Stimulated activated CD4-positive, alpha-beta T cell treated with anti-CD3 and anti-CD28 coated beads, Interleukin-1b, Interleukin-23, amount 100 ng/mL, for 1 hour (primary cell): ENCODE measurements around the gene KSR1.
A peak's percentile ranks its signal among the peaks of the same experiment; 100 is the strongest.
"Not testable (repeated sequence)": the region's sequence is repeated elsewhere in the genome, so short reads cannot be mapped to it uniquely, and the experiment has no call there.

ENCODE experiments used
- DNase-seq, 2 donors: peaks; one replicate each; pipeline ENCODE4 v3.0.0-alpha.2; 2020; ENCODE audit warnings: low read depth in 2 of 2

KSR1 gene

DNA sequence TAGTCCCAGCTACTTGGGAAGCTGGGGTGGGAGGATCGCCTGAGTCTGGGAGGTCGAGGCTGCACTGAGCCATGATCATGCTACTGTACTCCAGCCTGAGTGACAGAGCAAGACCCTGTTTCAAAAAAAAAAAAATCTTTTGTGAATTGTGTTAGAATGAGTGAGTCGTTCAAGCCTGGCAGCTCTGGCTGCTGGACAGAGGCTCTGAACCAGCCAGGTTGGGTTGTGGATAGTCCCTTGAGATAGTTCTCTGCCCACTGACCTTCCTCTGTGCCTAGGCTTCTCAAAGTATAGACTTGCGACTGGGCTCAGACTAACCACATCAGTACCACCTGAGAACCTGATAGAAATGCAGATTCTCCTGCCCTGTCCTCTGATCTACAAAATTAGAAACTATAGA, 2.2 kb upstream of the KSR1 start:
- DNase-seq, result no peak

DNA sequence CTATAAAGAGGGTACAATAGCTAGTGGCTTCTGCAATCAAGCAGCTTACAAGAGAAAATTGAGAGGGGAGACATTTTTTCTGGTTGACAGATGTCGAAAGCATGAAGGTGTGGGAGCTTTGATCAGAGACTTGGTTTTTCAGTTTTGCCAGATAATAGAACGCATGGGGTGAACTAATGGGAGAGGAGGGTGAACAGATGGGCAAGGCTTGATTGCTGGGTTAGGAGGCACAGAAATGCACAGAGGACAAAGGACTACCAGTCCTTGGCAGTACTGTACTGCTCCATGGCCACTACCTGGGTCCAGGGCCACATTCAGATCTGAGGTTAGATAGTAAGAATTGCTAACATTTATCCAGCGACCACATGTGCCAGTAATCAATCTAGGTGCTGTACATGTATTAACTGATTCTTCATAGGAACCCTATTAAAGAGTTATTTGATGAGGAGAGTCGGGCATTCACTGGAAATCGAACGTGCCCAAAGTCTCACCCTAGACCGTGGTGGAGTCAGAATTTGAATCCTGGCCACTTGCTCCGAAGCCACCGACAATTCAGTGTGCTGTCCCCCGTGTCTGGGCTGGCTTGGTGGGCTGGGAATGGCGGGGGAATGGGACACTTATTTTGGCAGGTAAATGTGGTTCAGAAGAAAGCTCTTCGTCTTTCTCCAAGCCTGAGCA, 873 bp upstream of the KSR1 start:
- no peak for DNase-seq

DNA sequence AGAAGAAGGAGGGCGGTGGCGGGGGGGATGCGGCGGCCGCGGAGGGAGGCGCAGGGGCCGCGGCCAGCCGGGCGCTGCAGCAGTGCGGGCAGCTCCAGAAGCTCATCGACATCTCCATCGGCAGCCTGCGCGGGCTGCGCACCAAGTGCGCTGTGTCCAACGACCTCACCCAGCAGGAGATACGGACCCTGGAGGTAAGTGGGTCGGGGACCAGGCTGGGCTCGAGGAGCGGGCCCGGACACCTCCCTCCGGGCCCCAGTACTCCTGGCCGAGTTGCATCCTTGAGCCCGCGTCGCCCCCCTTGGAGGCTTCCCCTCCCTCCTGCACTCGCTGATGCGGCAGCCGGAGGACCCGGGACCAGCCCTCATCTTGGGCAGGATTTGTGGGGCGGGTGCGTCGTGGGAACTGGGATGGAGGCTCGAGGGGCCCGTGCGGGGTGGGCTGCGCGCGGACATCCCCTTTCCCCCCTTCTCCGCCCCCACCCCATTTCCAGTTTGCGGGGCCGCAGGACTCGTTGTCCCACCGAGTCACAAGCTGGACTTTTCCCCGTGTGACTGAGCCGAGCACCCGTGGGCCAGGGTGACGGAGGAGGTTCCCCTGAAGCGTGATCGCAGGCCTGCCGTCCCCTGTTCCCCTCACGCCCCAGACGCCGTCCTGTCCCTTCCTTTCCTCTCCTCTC, 572 bp downstream of the KSR1 start:
- DNase-seq, result no peak

DNA sequence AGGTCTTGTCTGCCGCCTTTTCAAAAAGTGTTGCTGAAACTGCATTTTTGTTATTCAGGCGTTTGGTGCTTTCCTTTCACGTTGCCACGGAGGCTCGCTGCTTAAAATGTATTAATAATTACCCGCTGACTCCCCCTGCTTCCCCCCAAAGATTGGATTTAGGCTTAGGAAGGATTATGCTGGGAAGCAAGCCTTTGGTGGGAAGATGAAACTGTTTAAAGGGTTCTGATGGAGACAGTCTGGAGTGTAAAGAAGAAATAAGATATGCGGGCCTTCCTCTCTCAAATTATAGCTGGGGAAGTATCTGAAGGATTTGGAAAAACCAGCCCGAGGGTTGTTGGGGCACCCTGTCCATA, 1.1 kb downstream of the KSR1 start:
- DNase-seq, result no peak

DNA sequence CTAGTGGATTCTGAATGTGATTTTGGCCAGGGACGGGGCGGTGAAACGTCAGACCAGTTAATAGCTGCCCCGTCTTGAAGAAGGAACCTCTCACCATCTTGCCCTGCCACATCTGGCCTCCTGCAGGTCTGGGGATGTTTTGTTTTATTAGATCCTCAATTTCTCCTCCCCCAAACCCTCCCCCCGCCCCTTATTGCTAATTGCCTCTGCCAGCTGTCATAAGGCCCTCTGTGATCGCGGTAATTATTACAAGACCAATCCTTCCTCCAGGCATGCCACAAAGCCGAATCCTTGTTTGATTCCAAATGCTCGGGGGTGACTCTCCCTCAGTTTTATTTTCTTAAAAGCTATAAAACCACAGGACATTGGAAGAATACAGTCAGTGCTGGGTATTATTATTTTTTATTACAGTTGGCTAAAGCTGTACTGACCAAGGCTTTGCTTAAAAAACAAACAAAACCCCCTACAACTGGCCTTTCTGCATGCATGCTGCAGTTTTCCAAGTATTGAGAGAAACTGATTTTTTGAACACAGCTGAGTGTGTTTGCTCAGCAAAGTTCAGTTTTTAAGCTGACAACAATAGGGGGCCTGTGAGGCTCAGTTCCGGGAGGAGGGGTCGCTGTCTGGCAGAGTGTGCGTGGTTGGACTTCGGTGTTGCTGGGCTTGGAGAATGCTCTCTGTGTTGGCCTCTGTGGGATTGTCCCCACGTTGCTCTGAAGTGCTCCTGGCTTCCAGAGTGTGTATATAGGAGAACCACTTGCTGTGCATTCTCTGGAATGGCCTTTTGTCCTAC, 1.7 kb downstream of the KSR1 start:
- no peak for DNase-seq

DNA sequence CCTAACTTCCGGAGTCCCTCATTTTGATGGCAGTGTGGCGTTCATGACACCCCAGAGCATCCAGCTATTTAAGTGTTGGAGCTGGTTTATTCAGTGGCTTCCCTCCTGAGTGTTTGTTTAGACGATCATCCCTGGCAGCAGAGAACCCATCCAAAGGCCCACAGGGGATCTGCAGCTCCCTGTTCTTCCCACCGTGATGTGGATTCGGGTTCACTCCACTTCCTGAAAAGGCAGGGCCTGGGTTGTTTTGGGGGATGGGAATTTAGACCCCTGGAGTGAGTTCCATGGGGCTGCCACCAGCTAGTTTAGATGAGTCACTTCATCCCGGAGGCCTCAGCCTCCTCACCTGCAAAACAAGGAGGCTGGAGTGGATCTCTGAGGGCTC, 2.3 kb downstream of the KSR1 start:
- DNase-seq, result no peak

DNA sequence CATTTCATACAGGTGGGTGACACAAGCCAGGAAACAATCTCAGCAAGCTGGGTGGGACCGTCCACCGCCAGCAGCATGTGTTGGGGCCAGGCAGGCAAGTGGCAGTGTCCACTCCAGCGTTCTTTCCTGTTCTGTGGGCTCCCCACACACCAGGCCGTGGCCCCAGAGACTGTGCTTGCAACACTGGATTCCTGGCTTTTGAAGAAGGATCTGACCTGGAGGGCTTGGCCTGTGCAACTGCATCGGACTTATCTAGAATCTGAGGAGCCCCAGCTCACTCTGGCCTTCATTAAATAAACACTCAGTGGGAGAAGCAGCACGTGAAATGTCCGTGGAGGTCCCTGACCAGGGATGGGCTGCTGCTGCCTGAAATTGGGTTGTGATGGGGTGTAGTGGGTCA, 3.2 kb downstream of the KSR1 start:
- DNase-seq, result no peak

DNA sequence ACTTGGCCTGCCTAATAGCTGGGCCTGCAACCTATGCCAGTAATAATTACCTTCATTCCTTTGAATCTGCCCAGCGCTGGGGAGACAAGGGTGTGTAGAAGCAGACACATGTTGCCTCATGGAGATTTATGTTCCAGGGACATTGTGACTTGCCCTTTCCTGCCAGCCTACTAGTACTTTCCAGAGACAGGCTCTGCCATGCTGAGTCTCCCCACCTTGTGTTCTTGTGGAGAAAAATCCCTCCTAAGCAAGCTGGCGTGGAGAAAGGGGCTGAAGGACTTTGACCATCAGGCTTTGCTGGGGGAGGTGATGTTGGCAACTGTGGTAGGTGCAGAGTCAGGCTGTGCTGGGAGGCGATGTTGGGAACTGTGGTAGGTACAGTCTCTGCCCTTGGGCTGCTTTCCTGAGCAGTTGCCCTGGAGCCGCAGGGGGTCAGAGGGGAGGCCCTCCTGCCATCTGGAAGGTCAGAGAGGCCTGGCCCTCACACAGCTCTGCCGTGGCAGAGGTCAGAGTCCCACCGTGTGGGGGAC, 4.0 kb downstream of the KSR1 start:
- DNase-seq, result no peak

DNA sequence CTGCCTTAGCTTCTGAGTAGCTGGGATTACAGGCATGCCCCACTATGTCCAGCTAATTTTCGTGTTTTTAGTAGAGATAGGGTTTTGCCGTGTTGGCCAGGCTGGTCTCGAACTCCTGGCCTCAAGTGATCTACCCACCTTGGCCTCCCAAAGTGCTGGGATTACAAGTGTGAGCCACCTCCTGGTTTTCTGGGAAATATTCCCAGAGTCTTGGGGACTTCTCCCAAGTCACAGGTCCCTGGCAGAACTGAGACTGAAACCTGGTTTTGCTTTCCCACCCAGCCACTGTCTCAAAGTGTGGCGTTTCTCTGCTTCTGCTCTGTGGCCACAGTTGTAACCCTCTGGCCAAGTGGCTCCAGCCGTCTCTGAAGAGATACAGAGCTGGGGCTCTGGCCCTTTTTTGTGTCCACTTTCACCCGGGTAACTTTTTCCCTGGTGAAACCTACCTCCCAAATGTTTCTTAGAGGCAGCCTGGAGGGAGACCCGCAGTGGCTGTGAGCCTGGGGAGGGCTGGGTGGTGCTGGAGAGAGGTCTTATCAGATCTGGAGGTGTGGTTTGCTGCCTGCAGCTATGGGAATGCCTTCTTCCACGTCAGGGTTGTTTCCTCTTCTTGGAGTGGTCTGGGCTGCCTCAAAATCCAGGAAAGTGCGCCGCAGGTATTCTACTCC, 5.1 kb downstream of the KSR1 start:
- no peak for DNase-seq

DNA sequence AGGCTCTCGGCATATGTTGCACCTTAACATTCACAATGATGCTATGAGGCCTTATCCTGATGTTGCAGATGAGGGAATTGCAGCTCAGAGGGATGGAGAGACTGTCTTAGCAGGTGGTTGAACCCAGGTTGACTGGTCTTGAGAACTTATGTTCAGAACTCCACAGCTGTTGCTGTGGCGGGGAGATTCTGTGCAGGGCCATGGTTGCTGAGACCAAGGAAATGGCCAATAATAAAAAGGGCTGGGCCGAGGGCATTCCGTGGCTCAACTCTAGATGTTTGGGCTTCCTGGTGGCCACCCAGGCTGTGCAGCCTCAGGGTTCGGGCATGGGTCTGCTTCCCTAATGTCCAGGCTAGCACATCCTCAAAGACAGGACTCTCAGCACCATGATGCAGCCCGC, 5.9 kb downstream of the KSR1 start:
- DNase-seq, result no peak

DNA sequence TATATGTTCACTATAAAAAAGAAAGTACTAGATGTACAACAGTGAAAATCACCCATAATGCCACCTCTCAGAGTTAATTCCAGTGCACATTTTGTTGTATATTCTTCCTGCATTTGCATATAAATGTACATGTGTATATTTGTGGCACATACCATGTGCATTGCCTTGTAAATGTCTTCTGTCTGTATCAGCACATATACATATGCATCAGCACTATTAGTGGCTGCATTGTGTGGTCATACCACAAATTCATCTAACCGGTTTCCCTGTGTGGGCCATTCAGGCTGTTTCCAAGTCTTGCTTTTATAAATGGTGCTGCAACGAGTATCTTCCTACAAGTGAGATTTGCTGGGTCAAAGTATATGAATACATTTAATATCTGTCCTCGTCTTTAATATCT, 6.5 kb downstream of the KSR1 start:
- DNase-seq, result no peak

DNA sequence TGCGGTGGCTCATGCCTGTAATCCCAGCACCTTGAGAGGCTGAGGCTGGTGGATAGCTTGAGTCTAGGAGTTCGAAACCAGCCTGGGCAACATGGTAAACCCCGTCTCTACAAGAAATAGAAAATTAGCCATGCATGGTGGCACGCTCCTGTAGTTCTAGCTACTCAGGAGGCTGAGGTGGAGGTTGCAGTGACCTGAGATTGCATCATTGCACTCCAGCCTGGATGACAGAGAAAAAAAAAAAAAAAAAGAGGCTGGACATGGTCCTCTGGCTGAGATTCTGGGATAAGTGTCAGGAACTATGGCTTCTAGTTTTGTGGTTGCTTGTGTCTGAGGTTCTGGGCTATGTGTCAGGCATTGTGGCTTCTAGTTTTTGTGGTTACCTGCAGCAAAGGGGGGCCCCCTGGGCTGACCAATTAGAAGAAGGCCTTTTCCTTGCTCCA, 7.0 kb downstream of the KSR1 start:
- DNase-seq, result no peak

DNA sequence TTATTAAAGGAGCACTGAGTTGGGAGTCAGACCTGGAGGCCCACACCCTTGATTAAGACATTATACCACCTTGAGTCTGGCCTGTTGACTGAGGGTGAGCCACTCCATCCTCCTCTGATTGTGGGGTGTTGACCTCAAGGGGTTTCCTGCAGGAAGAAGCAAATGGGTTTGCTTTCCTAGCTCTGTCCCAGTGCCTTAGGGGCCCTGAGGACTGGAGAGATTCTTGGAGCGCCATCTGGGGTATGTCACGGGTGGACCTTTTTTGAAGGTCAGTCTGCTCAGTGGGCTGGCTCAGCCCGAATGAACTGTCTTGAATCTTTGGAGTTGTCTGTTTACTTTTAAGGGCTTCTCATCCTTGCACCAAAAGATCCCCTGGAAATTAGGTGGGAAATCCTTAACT, 7.8 kb downstream of the KSR1 start:
- not testable (repeated sequence) for DNase-seq

DNA sequence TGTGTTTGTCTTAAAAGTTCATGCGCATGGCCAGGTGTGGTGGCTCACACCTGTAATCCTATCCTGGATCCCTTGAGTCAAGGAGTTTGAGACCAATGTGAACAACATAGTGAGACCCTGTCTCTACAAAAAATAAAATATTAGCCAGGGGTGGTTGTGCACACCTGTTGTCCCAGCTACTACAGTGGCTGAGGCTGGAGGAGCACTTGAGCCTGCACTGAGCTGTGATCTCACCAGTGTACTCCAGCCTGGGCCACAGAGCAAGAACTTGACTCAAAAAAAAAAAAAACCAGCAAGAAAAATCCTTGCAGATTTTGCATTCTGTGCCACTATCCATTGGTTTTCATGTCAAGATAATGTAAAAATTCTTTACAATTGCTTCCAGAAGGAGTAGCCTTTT, 8.2 kb downstream of the KSR1 start:
- no peak for DNase-seq

DNA sequence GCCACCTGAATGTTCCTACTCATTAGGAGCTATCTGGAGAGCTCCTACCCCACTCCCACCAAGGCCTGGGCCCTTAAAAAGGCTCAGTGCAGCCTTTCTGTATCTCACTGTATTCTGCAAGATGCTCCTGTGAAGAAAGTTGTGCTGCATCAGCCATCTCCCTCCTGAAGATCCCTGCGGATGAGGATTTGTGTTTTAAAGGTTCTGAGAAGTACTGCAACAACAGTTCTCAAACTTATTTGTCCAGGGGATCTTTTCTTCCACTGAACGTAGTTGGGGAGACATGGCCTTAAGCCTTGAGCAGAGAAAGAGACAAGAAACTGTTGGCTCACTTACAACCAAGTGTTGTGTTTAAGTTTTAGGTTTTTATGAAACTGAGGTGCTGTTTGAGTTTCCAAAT, 9.6 kb downstream of the KSR1 start:
- DNase-seq, result not testable (repeated sequence)

DNA sequence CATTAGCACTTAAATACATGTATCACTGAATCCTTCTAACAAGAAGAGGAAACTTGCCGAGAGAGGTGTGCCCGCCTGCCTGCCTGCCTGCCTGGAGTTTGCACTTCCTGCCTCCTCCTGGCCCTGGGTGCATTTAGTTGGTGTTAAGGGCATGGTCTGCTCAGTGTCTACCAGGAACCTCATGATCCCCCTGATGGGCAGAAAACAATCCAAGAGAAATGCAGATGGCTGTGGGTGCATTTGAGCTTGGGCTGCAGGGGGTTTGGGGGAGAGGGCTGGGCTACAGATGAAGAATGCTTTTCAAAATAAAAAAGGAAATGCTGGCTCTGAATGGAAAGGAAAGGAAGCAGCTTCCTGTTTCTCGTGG, 10.1 kb downstream of the KSR1 start:
- no peak for DNase-seq

DNA sequence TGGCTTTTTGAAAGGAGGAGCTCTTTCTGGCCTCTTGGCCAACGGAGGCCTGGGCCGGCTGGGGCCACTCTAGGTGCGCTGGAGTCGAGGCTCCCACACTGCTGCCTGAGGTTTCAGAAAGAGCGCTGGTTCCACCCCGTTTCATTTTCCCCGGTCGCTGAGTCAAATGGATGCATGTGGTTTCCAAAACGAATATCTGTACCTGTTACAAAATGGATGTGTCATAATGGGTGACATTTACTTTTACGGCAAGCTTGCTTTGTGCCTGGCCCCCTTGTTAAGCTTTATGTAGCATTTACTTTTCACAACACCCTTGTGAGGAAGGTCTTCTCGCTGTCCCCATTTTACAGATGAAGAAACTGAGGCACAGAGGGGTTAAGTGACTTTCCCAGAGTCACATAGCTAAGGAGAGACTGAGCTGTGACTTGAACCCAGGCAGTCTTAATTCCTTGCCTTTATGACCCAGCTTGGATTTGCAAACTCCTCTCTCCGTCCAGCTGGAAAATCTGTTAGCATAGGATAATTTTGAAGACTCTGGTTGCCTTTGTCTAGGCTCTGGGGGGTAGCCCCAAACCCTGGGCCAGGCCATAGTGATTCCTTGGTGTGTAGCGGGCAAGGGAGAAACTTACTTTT, 10.6 kb downstream of the KSR1 start:
- peak in 1 of 2 donors; percentile 46 for DNase-seq

DNA sequence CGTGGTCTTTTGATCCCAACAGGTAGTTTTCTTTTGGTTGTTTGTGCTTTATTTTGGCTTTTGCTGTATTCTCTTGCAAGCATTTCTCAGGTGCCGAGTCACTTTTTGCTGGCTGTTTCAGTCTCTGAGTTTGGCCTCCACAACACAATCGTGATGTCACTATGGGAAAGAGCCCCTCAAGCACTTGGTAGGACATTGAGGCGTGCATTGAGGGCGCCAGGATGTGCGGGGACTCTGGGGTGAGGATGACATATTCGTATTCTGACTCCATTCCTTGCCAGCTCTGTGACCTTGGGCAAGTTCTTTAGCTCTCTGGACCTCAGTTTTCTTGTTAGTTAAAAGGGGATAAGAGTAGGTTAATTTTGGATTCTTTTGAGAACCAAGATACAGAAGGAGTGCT, 13.0 kb downstream of the KSR1 start:
- no peak for DNase-seq

DNA sequence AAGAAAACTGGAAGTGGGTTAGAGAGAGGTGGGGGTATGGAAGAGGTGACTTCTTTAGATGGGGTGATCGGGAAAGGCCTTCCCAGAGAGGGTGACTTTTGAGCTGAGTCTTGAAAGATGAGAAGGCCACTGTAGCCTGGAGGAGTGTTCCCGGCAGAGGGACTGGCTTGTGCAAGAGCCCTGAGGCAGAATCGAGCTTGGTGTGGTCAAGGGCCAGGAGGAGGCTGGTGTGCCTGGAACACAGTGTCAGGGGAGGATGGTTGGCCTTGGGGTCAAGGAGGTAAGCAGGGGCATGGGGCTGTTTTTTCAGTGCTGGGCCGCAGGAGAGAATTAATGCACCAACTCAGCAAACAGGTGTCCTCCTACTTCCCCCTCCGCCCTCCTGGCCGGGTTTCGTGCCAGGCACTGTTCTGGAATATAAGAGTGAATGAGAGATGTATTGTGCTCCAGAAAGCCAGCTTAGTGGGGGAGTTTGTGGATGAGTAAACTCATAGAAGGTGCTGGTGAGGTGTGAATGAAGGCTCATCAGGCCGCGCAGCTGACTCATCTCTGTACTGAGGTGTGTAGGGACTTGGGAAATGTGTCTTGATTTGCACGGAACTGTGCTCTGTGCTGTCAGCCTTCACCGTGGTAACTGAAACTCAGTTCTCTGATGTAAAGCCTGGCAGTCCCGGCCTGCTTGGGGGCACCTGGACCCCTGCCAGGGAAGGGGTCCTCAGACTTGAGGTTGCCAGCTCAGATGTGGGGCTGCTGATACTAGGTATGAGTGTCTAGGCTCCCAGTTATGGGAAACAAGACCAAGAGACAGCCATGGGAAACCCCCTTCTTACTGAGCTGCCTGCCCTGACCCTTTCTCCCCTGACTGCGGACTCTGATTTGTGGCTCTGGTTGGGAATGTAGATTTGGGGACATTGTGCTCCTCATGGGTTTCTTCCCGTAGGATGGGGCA, 15.3 kb downstream of the KSR1 start:
- DNase-seq, result peak; percentile 24 to 56

DNA sequence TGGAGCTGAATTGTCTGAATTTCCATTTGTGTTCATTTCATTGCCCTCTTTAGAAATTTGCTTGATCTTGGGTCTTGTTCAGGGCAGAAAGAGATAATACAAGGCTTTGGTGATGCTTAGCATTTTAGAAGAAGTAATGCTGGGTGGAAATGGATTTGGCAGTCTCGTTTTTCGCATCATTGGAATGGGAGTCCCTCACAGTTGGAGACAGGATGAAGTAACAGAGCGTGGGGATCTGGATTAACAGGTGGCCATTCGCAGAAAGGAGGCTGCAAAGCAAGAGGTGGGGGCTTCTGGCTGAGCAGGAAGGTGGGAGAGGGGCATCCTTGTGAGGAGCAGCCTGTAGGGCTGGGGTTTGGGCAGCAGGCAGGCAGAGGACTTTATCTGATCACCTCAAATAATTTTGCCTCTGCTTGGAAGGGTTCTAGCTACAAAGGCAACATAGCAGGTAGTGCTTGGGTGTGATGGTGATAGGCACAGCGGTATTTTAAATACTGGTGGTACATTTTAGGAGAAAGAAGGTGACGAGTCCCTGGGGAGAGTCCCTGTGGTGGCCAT, 17.0 kb downstream of the KSR1 start:
- DNase-seq, result no peak
